HG03457 (cell line): Measurements from ENCODE around the gene ITFG1.
"Not testable (repeated sequence)": the region's sequence is repeated elsewhere in the genome, so short reads cannot be mapped to it uniquely, and the experiment has no call there.

ENCODE experiments used
- ATAC-seq: cut with Tn5 transposase; IDR thresholded peaks from one replicate; pipeline ENCODE4 v1.9.1; 2021; ENCODE audit warnings: moderate number of reproducible peaks; ENCODE audit not compliant: unreplicated experiment

ITFG1 gene

GRCh38 chr16:47473792-47474191 lies 12.9 kb upstream of the ITFG1 start:
- no peak for ATAC-seq

- ATAC-seq, result not testable (repeated sequence)
Observed at GRCh38 chr16:47473004-47473403, 12.1 kb upstream of the ITFG1 start.

GRCh38 chr16:47470810-47471209 lies 9.9 kb upstream of the ITFG1 start:
- ATAC-seq, result no peak

GRCh38 chr16:47470211-47470610 lies 9.3 kb upstream of the ITFG1 start:
- no peak for ATAC-seq

GRCh38 chr16:47469227-47469626 lies 8.4 kb upstream of the ITFG1 start:
- ATAC-seq, result no peak

- ATAC-seq, result not testable (repeated sequence)
Observed at GRCh38 chr16:47468070-47468689, 7.3 kb upstream of the ITFG1 start.

- ATAC-seq, result no peak
Observed at GRCh38 chr16:47467501-47467900, 6.6 kb upstream of the ITFG1 start.

GRCh38 chr16:47465919-47466630 lies 5.2 kb upstream of the ITFG1 start:
- ATAC-seq, result no peak

- ATAC-seq, result no peak
Observed at GRCh38 chr16:47463771-47464624, 3.1 kb upstream of the ITFG1 start.

- peak; percentile 2 for ATAC-seq
Observed at GRCh38 chr16:47461598-47462266, 869 bp upstream of the ITFG1 start.

GRCh38 chr16:47460359-47460710 lies 528 bp downstream of the ITFG1 start:
- no peak for ATAC-seq

GRCh38 chr16:47459603-47460002 lies 1.3 kb downstream of the ITFG1 start:
- no peak for ATAC-seq

- ATAC-seq, result no peak
Observed at GRCh38 chr16:47458331-47458730, 2.5 kb downstream of the ITFG1 start.

GRCh38 chr16:47449788-47450187 lies 11.1 kb downstream of the ITFG1 start:
- no peak for ATAC-seq

- no peak for ATAC-seq
Observed at GRCh38 chr16:47448830-47449575, 11.9 kb downstream of the ITFG1 start.

- no peak for ATAC-seq
Observed at GRCh38 chr16:47446431-47446830, 14.4 kb downstream of the ITFG1 start.

- ATAC-seq, result not testable (repeated sequence)
Observed at GRCh38 chr16:47442884-47443283, 18.0 kb downstream of the ITFG1 start.

GRCh38 chr16:47440066-47440465 lies 20.8 kb downstream of the ITFG1 start:
- ATAC-seq, result not testable (repeated sequence)

GRCh38 chr16:47434274-47434673 lies 26.6 kb downstream of the ITFG1 start:
- ATAC-seq, result not testable (repeated sequence)

- no peak for ATAC-seq
Observed at GRCh38 chr16:47431960-47432359, 28.9 kb downstream of the ITFG1 start.

- ATAC-seq, result no peak
Observed at GRCh38 chr16:47426806-47427205, 34.1 kb downstream of the ITFG1 start.
